ENCODE measurements around the gene CAMK2G. TPM values are rescaled to one million over a fixed set of nuclear protein-coding genes. Genes with fewer than 3 reads are reported as not detected.
"Not testable (repeated sequence)": the region's sequence is repeated elsewhere in the genome, so short reads cannot be mapped to it uniquely, and the experiment has no call there.

Gene CAMK2G
- polyA plus RNA-seq, 3 donors = 1.7 to 60.7 (median 3.0) TPM

DNA sequence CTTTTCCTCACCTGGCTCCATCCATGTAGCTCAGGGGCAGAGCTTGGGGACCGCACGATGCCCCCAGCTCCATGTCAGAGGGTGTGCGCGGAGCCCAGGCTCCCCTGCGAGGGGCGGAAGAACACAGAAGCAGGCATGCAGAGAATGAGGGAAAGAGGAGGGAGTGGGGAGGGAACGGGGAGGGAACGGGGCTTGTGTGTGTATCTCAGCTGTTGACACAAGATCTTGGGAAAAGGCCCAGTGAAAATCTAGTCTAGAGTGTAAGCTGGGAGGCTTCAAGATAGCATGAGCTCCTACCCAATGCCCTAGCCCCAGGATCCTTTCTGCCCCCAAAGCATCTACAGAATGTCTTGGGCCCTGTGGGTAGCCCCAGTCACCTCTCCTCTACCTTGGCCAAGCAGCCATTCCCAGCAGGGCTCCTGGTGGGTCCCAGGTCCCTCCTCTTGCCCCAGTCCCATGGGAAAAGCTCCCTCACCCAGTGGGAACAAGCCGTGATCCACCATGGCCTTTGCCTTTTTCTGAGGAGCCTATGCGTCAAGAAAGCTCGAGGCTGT, 37.9 kb downstream of the CAMK2G start:
- Histone ChIP-seq H3K79me2 (ENCODE audit: insufficient read depth, low read length) (no peaks in the 10 kb centered on the region), H3K9me3 (replicated peaks in 1 of 2; ENCODE audit: control insufficient read depth in 1 of 2, insufficient read depth in 1 of 2, low read length in 2 of 2) (no peaks in the 10 kb centered on the region), H3K27ac (ENCODE audit: low read depth in 1 of 2, low read length in 2 of 2) (no peak overlapping the region), H3K36me3 (replicated peaks in 1 of 2; ENCODE audit: control insufficient read depth in 1 of 2, insufficient read depth in 2 of 2, low read length in 2 of 2) (peaks cover 63 to 86% of the 10 kb centered on the region in 2 donors), H3K27me3 (ENCODE audit: control insufficient read depth in 2 of 2, insufficient read depth in 2 of 2, low read length in 2 of 2) (no peaks in the 10 kb centered on the region), H4K20me1 (ENCODE audit: insufficient read depth, low read length) (peaks cover 6% of the 10 kb centered on the region), H3K4me1 (ENCODE audit: control insufficient read depth in 1 of 2, insufficient read depth in 2 of 2, low read length in 2 of 2) (no peaks in the 10 kb centered on the region), H2AFZ (ENCODE audit: insufficient read depth, low read depth, low read length, poor library complexity, severe bottlenecking) (no peak overlapping the region), H3K4me3 (replicated peaks in 1 of 3; ENCODE audit: low read depth in 2 of 3, low read length in 3 of 3) (no peak overlapping the region), H3K4me2 (replicated peaks; ENCODE audit: extremely low read depth, low read length, poor library complexity, severe bottlenecking) (no peak overlapping the region), H3K9ac (ENCODE audit: insufficient read depth, low read length, poor library complexity, severe bottlenecking) (no peak overlapping the region)
- TF ChIP-seq, protein P1, sequence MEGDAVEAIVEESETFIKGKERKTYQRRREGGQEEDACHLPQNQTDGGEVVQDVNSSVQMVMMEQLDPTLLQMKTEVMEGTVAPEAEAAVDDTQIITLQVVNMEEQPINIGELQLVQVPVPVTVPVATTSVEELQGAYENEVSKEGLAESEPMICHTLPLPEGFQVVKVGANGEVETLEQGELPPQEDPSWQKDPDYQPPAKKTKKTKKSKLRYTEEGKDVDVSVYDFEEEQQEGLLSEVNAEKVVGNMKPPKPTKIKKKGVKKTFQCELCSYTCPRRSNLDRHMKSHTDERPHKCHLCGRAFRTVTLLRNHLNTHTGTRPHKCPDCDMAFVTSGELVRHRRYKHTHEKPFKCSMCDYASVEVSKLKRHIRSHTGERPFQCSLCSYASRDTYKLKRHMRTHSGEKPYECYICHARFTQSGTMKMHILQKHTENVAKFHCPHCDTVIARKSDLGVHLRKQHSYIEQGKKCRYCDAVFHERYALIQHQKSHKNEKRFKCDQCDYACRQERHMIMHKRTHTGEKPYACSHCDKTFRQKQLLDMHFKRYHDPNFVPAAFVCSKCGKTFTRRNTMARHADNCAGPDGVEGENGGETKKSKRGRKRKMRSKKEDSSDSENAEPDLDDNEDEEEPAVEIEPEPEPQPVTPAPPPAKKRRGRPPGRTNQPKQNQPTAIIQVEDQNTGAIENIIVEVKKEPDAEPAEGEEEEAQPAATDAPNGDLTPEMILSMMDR (IDR thresholded peaks at IDR 0.05) = no peak
- no peak overlapping the region for H3K4me3 Mint-ChIP-seq
- peaks cover 0 to 1% (median 0%) of the 10 kb centered on the region in 7 donors for H3K9me3 Mint-ChIP-seq
- intact Hi-C loops (cut with micrococcal nuclease) = no loop called here
- H3K27me3 Mint-ChIP-seq (ENCODE audit: low read depth in 3 of 3) = no peaks in the 10 kb centered on the region
- H3K27ac Mint-ChIP-seq = peak overlapping the region in 2 of 7 donors; percentile 55 to 73
- DNase-seq = no peak
- 99% methylated on average over 8 of the region's 11 CpGs for WGBS (ENCODE audit: insufficient coverage)
- H3K36me3 Mint-ChIP-seq = peaks cover 56 to 79% of the 10 kb centered on the region in 2 donors
- no peaks in the 10 kb centered on the region for H3K4me1 Mint-ChIP-seq

DNA sequence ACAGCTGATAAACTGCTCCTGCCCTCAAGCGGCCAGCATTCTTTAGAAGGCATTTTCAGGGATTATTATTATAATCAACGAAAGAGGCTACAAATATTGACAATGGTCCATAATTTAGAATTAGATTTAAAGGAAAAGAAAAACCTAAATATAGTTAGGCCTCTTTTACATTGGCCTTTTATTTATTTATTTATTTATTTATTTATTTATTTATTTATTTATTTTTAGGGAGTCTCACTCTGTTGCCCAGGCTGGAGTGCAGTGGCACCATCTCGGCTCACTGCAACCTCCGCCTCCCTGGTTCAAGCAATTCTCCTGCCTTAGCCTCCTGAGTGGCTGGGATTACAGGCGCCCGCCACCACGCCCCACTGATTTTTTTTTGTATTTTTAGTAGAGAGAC, 45.3 kb downstream of the CAMK2G start:
- not testable (repeated sequence) for H3K9me3 Mint-ChIP-seq, H3K4me3 Mint-ChIP-seq

More for the DNA sequence above, 45.3 kb downstream of the CAMK2G start:
- H3K4me1 ChIP-seq (ENCODE audit: control insufficient read depth in 1 of 2, insufficient read depth in 2 of 2, low read length in 2 of 2); H2AFZ ChIP-seq (ENCODE audit: insufficient read depth, low read depth, low read length, poor library complexity, severe bottlenecking); H3K9ac ChIP-seq (ENCODE audit: insufficient read depth, low read length, poor library complexity, severe bottlenecking); DNase-seq; H3K27me3 Mint-ChIP-seq (ENCODE audit: low read depth in 3 of 3); intact Hi-C loops (cut with micrococcal nuclease); H3K4me2 ChIP-seq (replicated peaks; ENCODE audit: extremely low read depth, low read length, poor library complexity, severe bottlenecking); H3K27ac Mint-ChIP-seq; H3K4me1 Mint-ChIP-seq; H4K20me1 ChIP-seq (ENCODE audit: insufficient read depth, low read length); H3K27ac ChIP-seq (ENCODE audit: low read depth in 1 of 2, low read length in 2 of 2); H3K9me3 ChIP-seq (replicated peaks in 1 of 2; ENCODE audit: control insufficient read depth in 1 of 2, insufficient read depth in 1 of 2, low read length in 2 of 2); H3K27me3 ChIP-seq (ENCODE audit: control insufficient read depth in 2 of 2, insufficient read depth in 2 of 2, low read length in 2 of 2); H3K4me3 ChIP-seq (replicated peaks in 1 of 3; ENCODE audit: low read depth in 2 of 3, low read length in 3 of 3); H3K79me2 ChIP-seq (ENCODE audit: insufficient read depth, low read length): not testable (repeated sequence)
- peaks cover 48 to 77% of the 10 kb centered on the region in 2 donors for H3K36me3 Mint-ChIP-seq
- H3K36me3 ChIP-seq (replicated peaks in 1 of 2; ENCODE audit: control insufficient read depth in 1 of 2, insufficient read depth in 2 of 2, low read length in 2 of 2) = peaks cover 43 to 83% of the 10 kb centered on the region in 2 donors
- 100% methylated on average over 5 of the region's 7 CpGs for whole genome bisulfite sequencing (ENCODE audit: insufficient coverage)
